Measurements from ENCODE around the gene RUFY3. TPM values are rescaled to one million over a fixed set of nuclear protein-coding genes. Genes with fewer than 3 reads are reported as not detected.
"Not testable (repeated sequence)": the region's sequence is repeated elsewhere in the genome, so short reads cannot be mapped to it uniquely, and the experiment has no call there.

Gene RUFY3
- total RNA-seq, 2 donors from 2014 or later: 27.6 to 30.2 TPM

- peak; percentile 19 to 21 for DNase-seq
- H3K27me3 Mint-ChIP-seq (ENCODE audit: low read depth): no peaks in the 10 kb centered on the region
- peak overlapping the region; percentile 73 to 87 for H3K4me3 Mint-ChIP-seq
- H3K27ac Mint-ChIP-seq: peak overlapping the region; percentile 55
- no peaks in the 10 kb centered on the region for H3K36me3 Mint-ChIP-seq (ENCODE audit: insufficient read depth in 2 of 2)
- peaks cover 52% of the 10 kb centered on the region for H3K4me1 Mint-ChIP-seq (ENCODE audit: low read depth)
- H3K9me3 Mint-ChIP-seq: no peaks in the 10 kb centered on the region
- peak; percentile 91 to 95 for ATAC-seq (replicated peaks in 1 of 2)
These were observed 12.6 kb downstream of the RUFY3 start for GRCh38 chr4:70734168-70734954.

GRCh38 chr4:70734971-70735370, 13.2 kb downstream of the RUFY3 start:
- ATAC-seq (replicated peaks in 1 of 2) (peak; percentile 28 to 31), DNase-seq (no peak)
- Mint-ChIP-seq H3K9me3 (no peaks in the 10 kb centered on the region), H3K27ac (peak overlapping the region; percentile 55), H3K4me3 (peak overlapping the region; percentile 73 to 87), H3K4me1 (ENCODE audit: low read depth) (peaks cover 52% of the 10 kb centered on the region), H3K27me3 (ENCODE audit: low read depth) (no peaks in the 10 kb centered on the region), H3K36me3 (ENCODE audit: insufficient read depth in 2 of 2) (no peaks in the 10 kb centered on the region)

- peak overlapping the region; percentile 37 to 67 for H3K4me3 Mint-ChIP-seq
These were observed 14.2 kb downstream of the RUFY3 start for GRCh38 chr4:70735915-70736314.

GRCh38 chr4:70737006-70737405, 15.2 kb downstream of the RUFY3 start:
- no peaks in the 10 kb centered on the region for H3K36me3 Mint-ChIP-seq (ENCODE audit: insufficient read depth in 2 of 2)
- DNase-seq (no peak), ATAC-seq (replicated peaks in 1 of 2) (no peak)
- no peaks in the 10 kb centered on the region for H3K27me3 Mint-ChIP-seq (ENCODE audit: low read depth)
- no peaks in the 10 kb centered on the region for H3K9me3 Mint-ChIP-seq
- peak overlapping the region; percentile 27 to 37 for H3K4me3 Mint-ChIP-seq
- H3K27ac Mint-ChIP-seq: peak overlapping the region; percentile 58
- peaks cover 52% of the 10 kb centered on the region for H3K4me1 Mint-ChIP-seq (ENCODE audit: low read depth)

More at GRCh38 chr4:70735915-70736314, 14.2 kb downstream of the RUFY3 start:
- H3K9me3 Mint-ChIP-seq; H3K27ac Mint-ChIP-seq; H3K36me3 Mint-ChIP-seq (ENCODE audit: insufficient read depth in 2 of 2); H3K27me3 Mint-ChIP-seq (ENCODE audit: low read depth): not testable (repeated sequence)
- ATAC-seq (replicated peaks in 1 of 2): peak in 1 of 2 donors; percentile 55
- H3K4me1 Mint-ChIP-seq (ENCODE audit: low read depth): peaks cover 52% of the 10 kb centered on the region
- DNase-seq: peak; percentile 32 to 36

- ATAC-seq (replicated peaks in 1 of 2) (no peak), DNase-seq (no peak)
- Mint-ChIP-seq H3K27me3 (ENCODE audit: low read depth) (no peaks in the 10 kb centered on the region), H3K27ac (no peak overlapping the region), H3K4me1 (ENCODE audit: low read depth) (peaks cover 52% of the 10 kb centered on the region), H3K4me3 (peak overlapping the region; percentile 16 to 27), H3K9me3 (no peaks in the 10 kb centered on the region), H3K36me3 (ENCODE audit: insufficient read depth in 2 of 2) (no peaks in the 10 kb centered on the region)
These were observed 15.6 kb downstream of the RUFY3 start for GRCh38 chr4:70737409-70737808.

- H3K27me3 Mint-ChIP-seq (ENCODE audit: low read depth): no peaks in the 10 kb centered on the region
- no peaks in the 10 kb centered on the region for H3K9me3 Mint-ChIP-seq
- H3K27ac Mint-ChIP-seq: no peak overlapping the region
- H3K4me1 Mint-ChIP-seq (ENCODE audit: low read depth): peaks cover 40% of the 10 kb centered on the region
- DNase-seq (no peak), ATAC-seq (replicated peaks in 1 of 2) (no peak)
- H3K36me3 Mint-ChIP-seq (ENCODE audit: insufficient read depth in 2 of 2): no peaks in the 10 kb centered on the region
- no peak overlapping the region for H3K4me3 Mint-ChIP-seq
These were observed 18.0 kb downstream of the RUFY3 start for GRCh38 chr4:70739496-70740337.

- Mint-ChIP-seq H3K36me3 (ENCODE audit: insufficient read depth in 2 of 2) (no peaks in the 10 kb centered on the region), H3K4me1 (ENCODE audit: low read depth) (peaks cover 17% of the 10 kb centered on the region), H3K27me3 (ENCODE audit: low read depth) (no peaks in the 10 kb centered on the region), H3K9me3 (no peaks in the 10 kb centered on the region), H3K27ac (no peak overlapping the region), H3K4me3 (no peak overlapping the region)
- ATAC-seq (replicated peaks in 1 of 2) (no peak), DNase-seq (no peak)
These were observed 20.3 kb downstream of the RUFY3 start for GRCh38 chr4:70741867-70742658.

- no peak for ATAC-seq (replicated peaks in 1 of 2)
- Mint-ChIP-seq H3K27ac (no peak overlapping the region), H3K4me3 (no peak overlapping the region), H3K9me3 (peaks cover 0 to 1% of the 10 kb centered on the region in 2 donors), H3K36me3 (ENCODE audit: insufficient read depth in 2 of 2) (no peaks in the 10 kb centered on the region), H3K4me1 (ENCODE audit: low read depth) (peaks cover 13% of the 10 kb centered on the region), H3K27me3 (ENCODE audit: low read depth) (no peaks in the 10 kb centered on the region)
- DNase-seq: no peak
These were observed 22.0 kb downstream of the RUFY3 start for GRCh38 chr4:70743731-70744130.

GRCh38 chr4:70746179-70746839, 24.5 kb downstream of the RUFY3 start:
- Mint-ChIP-seq H3K4me3 (no peak overlapping the region), H3K27me3 (ENCODE audit: low read depth) (no peaks in the 10 kb centered on the region), H3K9me3 (peaks cover 0 to 1% of the 10 kb centered on the region in 2 donors), H3K27ac (no peak overlapping the region), H3K36me3 (ENCODE audit: insufficient read depth in 2 of 2) (no peaks in the 10 kb centered on the region), H3K4me1 (ENCODE audit: low read depth) (peaks cover 13% of the 10 kb centered on the region)
- ATAC-seq (replicated peaks in 1 of 2) (no peak), DNase-seq (no peak)

- Mint-ChIP-seq H3K4me1 (ENCODE audit: low read depth) (peaks cover 7% of the 10 kb centered on the region), H3K36me3 (ENCODE audit: insufficient read depth in 2 of 2) (no peaks in the 10 kb centered on the region), H3K27me3 (ENCODE audit: low read depth) (no peaks in the 10 kb centered on the region), H3K4me3 (no peak overlapping the region), H3K27ac (no peak overlapping the region), H3K9me3 (peaks cover 0 to 1% of the 10 kb centered on the region in 2 donors)
- DNase-seq: no peak
- ATAC-seq (replicated peaks in 1 of 2): no peak
These were observed 26.1 kb downstream of the RUFY3 start for GRCh38 chr4:70747874-70748273.

- Mint-ChIP-seq H3K27me3 (ENCODE audit: low read depth) (no peaks in the 10 kb centered on the region), H3K27ac (no peak overlapping the region), H3K4me1 (ENCODE audit: low read depth) (peaks cover 17% of the 10 kb centered on the region), H3K36me3 (ENCODE audit: insufficient read depth in 2 of 2) (no peaks in the 10 kb centered on the region), H3K4me3 (no peak overlapping the region), H3K9me3 (peaks cover 0 to 1% of the 10 kb centered on the region in 2 donors)
- DNase-seq (no peak), ATAC-seq (replicated peaks in 1 of 2) (peak; percentile 66 to 78)
These were observed 27.5 kb downstream of the RUFY3 start for GRCh38 chr4:70749313-70749712.

- Mint-ChIP-seq H3K27me3 (ENCODE audit: low read depth) (no peaks in the 10 kb centered on the region), H3K27ac (no peak overlapping the region), H3K4me3 (no peak overlapping the region), H3K9me3 (peaks cover 0 to 1% of the 10 kb centered on the region in 2 donors), H3K4me1 (ENCODE audit: low read depth) (peaks cover 17% of the 10 kb centered on the region), H3K36me3 (ENCODE audit: insufficient read depth in 2 of 2) (peaks cover 0 to 2% of the 10 kb centered on the region in 2 donors)
- ATAC-seq (replicated peaks in 1 of 2): no peak
- DNase-seq: no peak
These were observed 30.5 kb downstream of the RUFY3 start for GRCh38 chr4:70752236-70752635.

All from activated T-cell treated with anti-CD3 and anti-CD28 coated beads, Interleukin-2, amount 50 U/mL, for 72 hours (primary cell).